Measurements from ENCODE around the gene REXO1.
"Not testable (repeated sequence)": the region's sequence is repeated elsewhere in the genome, so short reads cannot be mapped to it uniquely, and the experiment has no call there.

The REXO1 gene

GRCh38 chr19:1875646-1876495, 27.6 kb upstream of the REXO1 start:
- DNase-seq (ENCODE audit: low read depth in 2 of 2): peak; percentile 57 to 72

GRCh38 chr19:1875265-1875645, 27.0 kb upstream of the REXO1 start:
- DNase-seq (ENCODE audit: low read depth in 2 of 2): not testable (repeated sequence)

GRCh38 chr19:1874554-1875185, 26.4 kb upstream of the REXO1 start:
- no peak for DNase-seq (ENCODE audit: low read depth in 2 of 2)

- DNase-seq (ENCODE audit: low read depth in 2 of 2): no peak
These were observed 25.5 kb upstream of the REXO1 start for GRCh38 chr19:1873524-1874473.

- no peak for DNase-seq (ENCODE audit: low read depth in 2 of 2)
These were observed 24.7 kb upstream of the REXO1 start for GRCh38 chr19:1872807-1873523.

- DNase-seq (ENCODE audit: low read depth in 2 of 2): no peak
These were observed 23.3 kb upstream of the REXO1 start for GRCh38 chr19:1871630-1872029.

GRCh38 chr19:1871140-1871597, 22.9 kb upstream of the REXO1 start:
- DNase-seq (ENCODE audit: low read depth in 2 of 2): no peak

GRCh38 chr19:1868971-1869370, 20.7 kb upstream of the REXO1 start:
- no peak for DNase-seq (ENCODE audit: low read depth in 2 of 2)

GRCh38 chr19:1867349-1867724, 19.1 kb upstream of the REXO1 start:
- DNase-seq (ENCODE audit: low read depth in 2 of 2): no peak

GRCh38 chr19:1866693-1867348, 18.5 kb upstream of the REXO1 start:
- DNase-seq (ENCODE audit: low read depth in 2 of 2): no peak

- no peak for DNase-seq (ENCODE audit: low read depth in 2 of 2)
These were observed 17.1 kb upstream of the REXO1 start for GRCh38 chr19:1865172-1866010.

- no peak for DNase-seq (ENCODE audit: low read depth in 2 of 2)
These were observed 16.3 kb upstream of the REXO1 start for GRCh38 chr19:1864480-1865171.

GRCh38 chr19:1863638-1864479, 15.6 kb upstream of the REXO1 start:
- peak; percentile 87 to 89 for DNase-seq (ENCODE audit: low read depth in 2 of 2)

GRCh38 chr19:1863328-1863637, 15.0 kb upstream of the REXO1 start, which contains the start of gene KLF16:
TSS of gene KLF16 (minus strand) at chr19:1863579. CDS start at chr19:1863497, 82 bp downstream.
- no peak for DNase-seq (ENCODE audit: low read depth in 2 of 2)

- peak in 1 of 2 donors; percentile 39 for DNase-seq (ENCODE audit: low read depth in 2 of 2)
These were observed 14.4 kb upstream of the REXO1 start for GRCh38 chr19:1862424-1863327.

- DNase-seq (ENCODE audit: low read depth in 2 of 2): no peak
These were observed 13.8 kb upstream of the REXO1 start for GRCh38 chr19:1862068-1862423.

GRCh38 chr19:1861599-1862031, 13.3 kb upstream of the REXO1 start:
- no peak for DNase-seq (ENCODE audit: low read depth in 2 of 2)

Measured in stimulated activated CD4-positive, alpha-beta T cell treated with anti-CD3 and anti-CD28 coated beads, Interleukin-1b, Interleukin-23, amount 100 ng/mL, for 1 hour (primary cell).